ENCODE data around the gene HPCAL1. TPM values are rescaled to one million over a fixed set of nuclear protein-coding genes. Genes with fewer than 3 reads are reported as not detected.

Gene HPCAL1
- total and polyA plus RNA-seq, 2 of the 8 experiments (the other 6 are each of a cell fraction or from before 2014, with no cell fraction given): 5.8 to 8.6 TPM

DNA sequence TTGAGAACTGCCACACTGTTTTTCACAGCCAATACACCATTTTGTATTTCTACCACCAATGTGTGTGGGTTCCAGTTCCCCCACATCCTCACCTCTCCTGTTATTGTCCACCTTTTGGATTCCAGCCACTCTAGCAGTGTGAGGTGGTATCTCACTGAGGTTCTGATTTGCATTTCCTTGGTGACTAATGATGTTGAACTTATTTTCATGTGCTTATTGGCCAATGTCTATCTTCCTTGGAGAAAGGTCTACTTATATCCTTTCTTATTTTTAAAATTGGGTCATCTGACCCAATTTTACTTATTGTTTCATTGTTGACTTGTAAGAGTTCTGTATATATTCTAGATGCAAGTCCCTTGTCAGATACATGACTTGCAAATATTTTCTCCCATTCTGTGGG lies 9.1 kb upstream of the HPCAL1 start (continued):
- TF ChIP-seq, protein P1, sequence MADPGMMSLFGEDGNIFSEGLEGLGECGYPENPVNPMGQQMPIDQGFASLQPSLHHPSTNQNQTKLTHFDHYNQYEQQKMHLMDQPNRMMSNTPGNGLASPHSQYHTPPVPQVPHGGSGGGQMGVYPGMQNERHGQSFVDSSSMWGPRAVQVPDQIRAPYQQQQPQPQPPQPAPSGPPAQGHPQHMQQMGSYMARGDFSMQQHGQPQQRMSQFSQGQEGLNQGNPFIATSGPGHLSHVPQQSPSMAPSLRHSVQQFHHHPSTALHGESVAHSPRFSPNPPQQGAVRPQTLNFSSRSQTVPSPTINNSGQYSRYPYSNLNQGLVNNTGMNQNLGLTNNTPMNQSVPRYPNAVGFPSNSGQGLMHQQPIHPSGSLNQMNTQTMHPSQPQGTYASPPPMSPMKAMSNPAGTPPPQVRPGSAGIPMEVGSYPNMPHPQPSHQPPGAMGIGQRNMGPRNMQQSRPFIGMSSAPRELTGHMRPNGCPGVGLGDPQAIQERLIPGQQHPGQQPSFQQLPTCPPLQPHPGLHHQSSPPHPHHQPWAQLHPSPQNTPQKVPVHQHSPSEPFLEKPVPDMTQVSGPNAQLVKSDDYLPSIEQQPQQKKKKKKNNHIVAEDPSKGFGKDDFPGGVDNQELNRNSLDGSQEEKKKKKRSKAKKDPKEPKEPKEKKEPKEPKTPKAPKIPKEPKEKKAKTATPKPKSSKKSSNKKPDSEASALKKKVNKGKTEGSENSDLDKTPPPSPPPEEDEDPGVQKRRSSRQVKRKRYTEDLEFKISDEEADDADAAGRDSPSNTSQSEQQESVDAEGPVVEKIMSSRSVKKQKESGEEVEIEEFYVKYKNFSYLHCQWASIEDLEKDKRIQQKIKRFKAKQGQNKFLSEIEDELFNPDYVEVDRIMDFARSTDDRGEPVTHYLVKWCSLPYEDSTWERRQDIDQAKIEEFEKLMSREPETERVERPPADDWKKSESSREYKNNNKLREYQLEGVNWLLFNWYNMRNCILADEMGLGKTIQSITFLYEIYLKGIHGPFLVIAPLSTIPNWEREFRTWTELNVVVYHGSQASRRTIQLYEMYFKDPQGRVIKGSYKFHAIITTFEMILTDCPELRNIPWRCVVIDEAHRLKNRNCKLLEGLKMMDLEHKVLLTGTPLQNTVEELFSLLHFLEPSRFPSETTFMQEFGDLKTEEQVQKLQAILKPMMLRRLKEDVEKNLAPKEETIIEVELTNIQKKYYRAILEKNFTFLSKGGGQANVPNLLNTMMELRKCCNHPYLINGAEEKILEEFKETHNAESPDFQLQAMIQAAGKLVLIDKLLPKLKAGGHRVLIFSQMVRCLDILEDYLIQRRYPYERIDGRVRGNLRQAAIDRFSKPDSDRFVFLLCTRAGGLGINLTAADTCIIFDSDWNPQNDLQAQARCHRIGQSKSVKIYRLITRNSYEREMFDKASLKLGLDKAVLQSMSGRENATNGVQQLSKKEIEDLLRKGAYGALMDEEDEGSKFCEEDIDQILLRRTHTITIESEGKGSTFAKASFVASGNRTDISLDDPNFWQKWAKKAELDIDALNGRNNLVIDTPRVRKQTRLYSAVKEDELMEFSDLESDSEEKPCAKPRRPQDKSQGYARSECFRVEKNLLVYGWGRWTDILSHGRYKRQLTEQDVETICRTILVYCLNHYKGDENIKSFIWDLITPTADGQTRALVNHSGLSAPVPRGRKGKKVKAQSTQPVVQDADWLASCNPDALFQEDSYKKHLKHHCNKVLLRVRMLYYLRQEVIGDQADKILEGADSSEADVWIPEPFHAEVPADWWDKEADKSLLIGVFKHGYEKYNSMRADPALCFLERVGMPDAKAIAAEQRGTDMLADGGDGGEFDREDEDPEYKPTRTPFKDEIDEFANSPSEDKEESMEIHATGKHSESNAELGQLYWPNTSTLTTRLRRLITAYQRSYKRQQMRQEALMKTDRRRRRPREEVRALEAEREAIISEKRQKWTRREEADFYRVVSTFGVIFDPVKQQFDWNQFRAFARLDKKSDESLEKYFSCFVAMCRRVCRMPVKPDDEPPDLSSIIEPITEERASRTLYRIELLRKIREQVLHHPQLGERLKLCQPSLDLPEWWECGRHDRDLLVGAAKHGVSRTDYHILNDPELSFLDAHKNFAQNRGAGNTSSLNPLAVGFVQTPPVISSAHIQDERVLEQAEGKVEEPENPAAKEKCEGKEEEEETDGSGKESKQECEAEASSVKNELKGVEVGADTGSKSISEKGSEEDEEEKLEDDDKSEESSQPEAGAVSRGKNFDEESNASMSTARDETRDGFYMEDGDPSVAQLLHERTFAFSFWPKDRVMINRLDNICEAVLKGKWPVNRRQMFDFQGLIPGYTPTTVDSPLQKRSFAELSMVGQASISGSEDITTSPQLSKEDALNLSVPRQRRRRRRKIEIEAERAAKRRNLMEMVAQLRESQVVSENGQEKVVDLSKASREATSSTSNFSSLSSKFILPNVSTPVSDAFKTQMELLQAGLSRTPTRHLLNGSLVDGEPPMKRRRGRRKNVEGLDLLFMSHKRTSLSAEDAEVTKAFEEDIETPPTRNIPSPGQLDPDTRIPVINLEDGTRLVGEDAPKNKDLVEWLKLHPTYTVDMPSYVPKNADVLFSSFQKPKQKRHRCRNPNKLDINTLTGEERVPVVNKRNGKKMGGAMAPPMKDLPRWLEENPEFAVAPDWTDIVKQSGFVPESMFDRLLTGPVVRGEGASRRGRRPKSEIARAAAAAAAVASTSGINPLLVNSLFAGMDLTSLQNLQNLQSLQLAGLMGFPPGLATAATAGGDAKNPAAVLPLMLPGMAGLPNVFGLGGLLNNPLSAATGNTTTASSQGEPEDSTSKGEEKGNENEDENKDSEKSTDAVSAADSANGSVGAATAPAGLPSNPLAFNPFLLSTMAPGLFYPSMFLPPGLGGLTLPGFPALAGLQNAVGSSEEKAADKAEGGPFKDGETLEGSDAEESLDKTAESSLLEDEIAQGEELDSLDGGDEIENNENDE (IDR thresholded peaks at IDR 0.05; ENCODE audit: insufficient replicate concordance, low read length): no peak
- no peak for TF ChIP-seq SIX5 (IDR thresholded peaks at IDR 0.05; ENCODE audit: low read depth, low read length)
- TF ChIP-seq SIRT6 (IDR thresholded peaks at IDR 0.05; ENCODE audit: low read length): no peak
- TF ChIP-seq, protein P2, sequence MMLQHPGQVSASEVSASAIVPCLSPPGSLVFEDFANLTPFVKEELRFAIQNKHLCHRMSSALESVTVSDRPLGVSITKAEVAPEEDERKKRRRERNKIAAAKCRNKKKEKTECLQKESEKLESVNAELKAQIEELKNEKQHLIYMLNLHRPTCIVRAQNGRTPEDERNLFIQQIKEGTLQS (IDR thresholded peaks at IDR 0.05; ENCODE audit: insufficient read depth, low read depth, low read length): no peak
- TF ChIP-seq RXRA (IDR thresholded peaks at IDR 0.05; ENCODE audit: insufficient read depth, low read depth, low read length): no peak
- no peak for TF ChIP-seq SRF (IDR thresholded peaks at IDR 0.05; ENCODE audit: low read depth, low read length)
- TF ChIP-seq NRF1 (IDR thresholded peaks at IDR 0.05; ENCODE audit: low read depth, low read length): no peak
- TF ChIP-seq HDAC6 (IDR thresholded peaks at IDR 0.05; ENCODE audit: low read depth, low read length): no peak
